B cell (primary cell): ENCODE data around the gene PKNOX1. TPM values are rescaled to one million over a fixed set of nuclear protein-coding genes. Genes with fewer than 3 reads are reported as not detected.

Experiments
- ATAC-seq: fragments of 200-7000 bp; cut with Tn5 transposase; one replicate; pipeline ENCODE4 v1.10.0; 2021; ENCODE audit warnings: low read depth, mild to moderate bottlenecking, moderate number of reproducible peaks, moderate library complexity
- CTCF ChIA-PET: fragments of 350-600 bp; sonication (Branson Sonifier 250); formaldehyde crosslinking; loops from one replicate; lab custom pipeline; 2021; ENCODE audit warnings: antibody characterized with exemption, inconsistent platforms; lab: Charles Lee
- POLR2A ChIA-PET: fragments of 350-600 bp; sonication (Branson Sonifier 250); formaldehyde crosslinking; loops from one replicate; lab custom pipeline; 2021; ENCODE audit warnings: antibody characterized with exemption; lab: Charles Lee
- DNase-seq: peaks from one replicate; pipeline ENCODE4 v3.0.0; 2013
- H2AFZ ChIP-seq: 2 replicates; pipeline ENCODE4 v1.6.1; 2012; ENCODE audit warnings: mild to moderate bottlenecking, low read depth, low read length; ENCODE audit not compliant: insufficient read depth, poor library complexity, severe bottlenecking
- H3K27ac ChIP-seq, 2 donors: 1 replicate in 1 of 2; 2 replicates in 1 of 2; pipeline ENCODE4 v1.5.1; 2012 to 2013; ENCODE audit warnings: low read length in 2 of 2, mild to moderate bottlenecking in 2 of 2, moderate library complexity in 1 of 2
- H3K27me3 ChIP-seq, 4 experiments: fragments of 200-600 bp in 1 of 4; sonication (generic) in 1 of 4; replicated peaks in 1 of 4; 1 replicate in 2 of 4; 2 replicates in 2 of 4; pipeline versions ENCODE4 v1.6.1 to v1.7.0; 2013 to 2016; ENCODE audit warnings: low read length in 3 of 4, mild to moderate bottlenecking in 2 of 4, mixed read lengths in 1 of 4, moderate library complexity in 1 of 4; ENCODE audit not compliant: insufficient read depth in 4 of 4, control insufficient read depth in 3 of 4; ENCODE audit errors: control extremely low read depth in 1 of 4
- H3K36me3 ChIP-seq, 2 experiments: replicated peaks in 1 of 2; 1 replicate in 1 of 2; 2 replicates in 1 of 2; pipeline versions ENCODE4 v1.6.1 to v1.7.1; 2013; ENCODE audit warnings: low read length in 1 of 2; ENCODE audit not compliant: insufficient read depth in 2 of 2, control insufficient read depth in 1 of 2; ENCODE audit errors: control extremely low read depth in 1 of 2, extremely low read depth in 1 of 2
- H3K4me1 ChIP-seq, 2 donors: fragments of 200-600 bp in 1 of 2; sonication (generic) in 1 of 2; 1 replicate in 1 of 2; 2 replicates in 1 of 2; pipeline versions ENCODE4 v1.5.1 to v1.6.1; 2013 to 2017; ENCODE audit warnings: low read length in 2 of 2; ENCODE audit not compliant: control insufficient read depth in 2 of 2, insufficient read depth in 2 of 2
- H3K4me2 ChIP-seq: replicated peaks from 2 replicates; pipeline ENCODE3; 2012; ENCODE audit warnings: mild to moderate bottlenecking, low read depth, low read length; ENCODE audit not compliant: poor library complexity, severe bottlenecking
- H3K4me3 ChIP-seq, 5 experiments: fragments of 200-600 bp in 1 of 5; sonication (generic) in 1 of 5; 1 replicate in 3 of 5; 2 replicates in 2 of 5; pipeline versions ENCODE4 v1.5.1 to v1.7.0; 2011 to 2016; ENCODE audit warnings: low read length in 4 of 5, mild to moderate bottlenecking in 4 of 5, low read depth in 2 of 5, control low read depth in 1 of 5, moderate library complexity in 1 of 5; ENCODE audit not compliant: insufficient read depth in 1 of 5; ENCODE audit errors: control extremely low read depth in 1 of 5, extremely low read depth in 1 of 5
- H3K79me2 ChIP-seq: fragments of 200-600 bp; sonication (generic); one replicate; pipeline ENCODE4 v1.6.0; 2016; ENCODE audit warnings: low read length; ENCODE audit not compliant: control insufficient read depth, insufficient read depth
- H3K9ac ChIP-seq: fragments of 200-600 bp; sonication (generic); 2 replicates; pipeline ENCODE4 v1.6.1; 2017; ENCODE audit warnings: mild to moderate bottlenecking, low read length, moderate library complexity
- H3K9me3 ChIP-seq, 3 donors: one replicate each; pipeline versions ENCODE4 v1.6.1 to v1.7.1; 2013; ENCODE audit warnings: low read length in 2 of 3; ENCODE audit not compliant: control insufficient read depth in 2 of 3, insufficient read depth in 1 of 3; ENCODE audit errors: control extremely low read depth in 1 of 3
- H4K20me1 ChIP-seq: 2 replicates; pipeline ENCODE4 v1.6.0; 2012; ENCODE audit warnings: mild to moderate bottlenecking, low read length; ENCODE audit not compliant: insufficient read depth, control insufficient read depth, poor library complexity, severe bottlenecking
- H3K27ac Mint-ChIP-seq: one replicate; pipeline ENCODE4 v1.8.0; 2021; ENCODE audit warnings: mixed read lengths
- H3K27me3 Mint-ChIP-seq: one replicate; pipeline ENCODE4 v1.8.0; 2021; ENCODE audit warnings: mixed read lengths
- H3K4me1 Mint-ChIP-seq: one replicate; pipeline ENCODE4 v1.8.0; 2021; ENCODE audit warnings: mixed read lengths
- H3K4me3 Mint-ChIP-seq: one replicate; pipeline ENCODE4 v1.8.0; 2021; ENCODE audit warnings: mixed read lengths
- H3K9me3 Mint-ChIP-seq: one replicate; pipeline ENCODE4 v1.8.0; 2022; ENCODE audit warnings: mixed read lengths; ENCODE audit not compliant: insufficient read depth
- CTCF ChIP-seq: fragments of 200-600 bp; IDR thresholded peaks from one replicate; pipeline ENCODE4 v1.8.0; 2022; ENCODE audit warnings: antibody characterized with exemption, mild to moderate bottlenecking
- EZH2 ChIP-seq: IDR thresholded peaks from 2 replicates; pipeline ENCODE4 v1.6.1; 2012; ENCODE audit warnings: borderline replicate concordance, low read depth, mild to moderate bottlenecking, moderate library complexity, low read length; ENCODE audit not compliant: insufficient read depth, poor library complexity, severe bottlenecking
- WGBS: methylation state at CpG from one replicate; pipeline ENCODE4 v1.1.5; 2013; ENCODE audit warnings: missing lambda C conversion rate; ENCODE audit not compliant: insufficient coverage; 5-methylcytosine and 5-hydroxymethylcytosine counted together
- intact Hi-C: fragments of 100-400 bp; cut with micrococcal nuclease; formaldehyde crosslinking; loops from one replicate; pipeline ENCODE4 v1.10.0; 2022
- polyA plus RNA-seq: library from polyadenylated mRNA; depleted of rRNA; stranded (reverse); fragments of >200 nt; gene quantifications from 2 replicates; pipeline ENCODE4 v1.2.3, GENCODE V29; 2012
- total RNA-seq, 2 donors: library from RNA; stranded (reverse); fragments of 120-200 nt in 1 of 2; gene quantifications; 1 replicate in 1 of 2; 2 replicates in 1 of 2; pipeline versions ENCODE4 v1.2.3 to v1.2.4, GENCODE V29; 2013 to 2022

PKNOX1 gene
- total and polyA plus RNA-seq, 2 donors (not counting 1 experiment from before 2014, with no cell fraction given), result 7.6 to 29.5 TPM

DNA sequence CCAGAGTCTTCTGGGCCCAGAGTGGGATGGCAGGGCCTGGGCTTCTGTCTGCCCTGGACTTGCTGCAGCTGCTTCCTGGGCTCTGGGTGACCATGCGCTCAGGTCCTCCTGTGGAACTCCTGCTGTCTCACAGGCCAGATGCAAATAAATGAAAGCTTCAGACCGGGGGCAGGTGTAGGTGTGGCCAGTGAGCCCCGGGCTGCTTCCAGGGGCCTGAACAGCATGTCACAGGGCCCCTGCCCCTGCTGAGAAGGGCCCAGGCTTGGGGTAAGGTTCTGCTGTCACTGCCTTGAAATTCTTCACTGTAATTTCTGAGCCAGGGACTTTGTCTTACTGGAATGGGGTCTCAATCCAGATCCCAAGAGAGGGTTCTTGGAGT, 2.5 kb upstream of the PKNOX1 start:
- Histone ChIP-seq H3K4me2 (no peak overlapping the region), H3K9ac (no peak overlapping the region), H2AFZ (no peak overlapping the region), H3K27ac (no peak overlapping the region), H3K27me3 (no peaks in the 10 kb centered on the region), H4K20me1 (no peaks in the 10 kb centered on the region), H3K36me3 (no peaks in the 10 kb centered on the region), H3K4me3 (no peak overlapping the region), H3K79me2 (no peaks in the 10 kb centered on the region), H3K4me1 (peaks cover 14 to 18% of the 10 kb centered on the region in 2 donors), H3K9me3 (no peaks in the 10 kb centered on the region)
- intact Hi-C loops, result loop anchor here (5.0 to 10.0 kb wide), 2 partner anchors 1040 to 1843 kb away; partner anchors contain the start of genes SUMO3 and TRAPPC10
- H3K4me3 Mint-ChIP-seq, result no peak overlapping the region
- H3K9me3 Mint-ChIP-seq, result no peaks in the 10 kb centered on the region
- TF ChIP-seq EZH2 (no peak), CTCF (no peak)
- ATAC-seq (no peak), DNase-seq (no peak)
- ChIA-PET CTCF (no interaction called here), POLR2A (no interaction called here)
- 77% methylated on average over 3 of the region's 3 CpGs for WGBS
- no peak overlapping the region for H3K27ac Mint-ChIP-seq
- H3K4me1 Mint-ChIP-seq, result peaks cover 15% of the 10 kb centered on the region
- H3K27me3 Mint-ChIP-seq, result no peaks in the 10 kb centered on the region

DNA sequence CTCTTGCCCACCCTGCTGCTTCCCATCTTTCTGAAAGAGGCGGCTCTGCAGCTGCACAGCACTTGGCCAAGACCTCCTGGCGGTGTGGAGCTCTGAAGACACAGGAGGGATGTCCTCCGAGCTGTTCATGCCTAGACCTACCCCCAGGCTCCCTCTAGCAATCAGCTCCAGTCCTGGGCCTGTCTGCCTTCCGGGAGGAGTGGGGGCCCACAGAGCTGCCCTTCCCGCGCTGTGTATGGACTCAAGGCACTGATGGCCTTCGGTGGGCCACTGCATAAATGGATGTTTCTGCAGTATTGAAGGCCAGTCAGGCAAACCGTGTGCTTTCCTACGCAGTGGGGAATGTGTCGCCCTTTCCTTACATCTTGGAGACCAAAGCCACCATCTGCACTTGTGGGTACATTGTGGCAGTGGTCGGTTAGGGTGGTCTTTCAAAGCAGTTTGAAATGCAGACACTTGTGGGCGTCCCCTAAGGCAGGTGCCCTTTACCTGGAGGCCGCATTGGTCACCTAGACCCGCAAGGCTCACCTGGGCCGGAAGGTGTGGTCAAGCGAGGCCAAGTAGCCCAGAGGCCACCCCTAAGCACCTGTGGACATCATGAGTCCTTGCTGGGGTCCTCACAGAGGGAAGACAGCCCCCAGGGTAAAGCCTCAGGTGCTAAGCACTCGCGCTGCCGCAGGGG, 912 bp upstream of the PKNOX1 start:
- no peak for TF ChIP-seq CTCF
- no peak for TF ChIP-seq EZH2
- WGBS, result 66% methylated on average over 19 of the region's 19 CpGs
- ChIA-PET CTCF (no interaction called here), POLR2A (interaction anchor here (0.6 kb wide), 1 partner anchor 890 kb away, joined by 4 read pairs; no protein-coding TSS in a partner anchor)
- Histone ChIP-seq H3K9me3 (no peaks in the 10 kb centered on the region), H4K20me1 (no peaks in the 10 kb centered on the region), H3K4me2 (peak overlapping the region; percentile 98), H2AFZ (peak overlapping the region; percentile 100), H3K36me3 (no peaks in the 10 kb centered on the region), H3K27me3 (no peaks in the 10 kb centered on the region), H3K4me3 (peak overlapping the region; percentile 28 to 84 (median 60)), H3K79me2 (peaks cover 6% of the 10 kb centered on the region), H3K27ac (peak overlapping the region; percentile 76 to 87), H3K9ac (peak overlapping the region; percentile 89), H3K4me1 (peaks cover 14 to 18% of the 10 kb centered on the region in 2 donors)
- ATAC-seq (no peak), DNase-seq (no peak)
- peaks cover 17% of the 10 kb centered on the region for H3K4me1 Mint-ChIP-seq
- intact Hi-C loops, result loop anchor here (5.0 to 10.0 kb wide), 2 partner anchors 1039 to 1841 kb away; partner anchors contain the start of genes SUMO3 and TRAPPC10
- H3K9me3 Mint-ChIP-seq, result no peaks in the 10 kb centered on the region
- no peaks in the 10 kb centered on the region for H3K27me3 Mint-ChIP-seq
- peak overlapping the region; percentile 86 for H3K4me3 Mint-ChIP-seq
- H3K27ac Mint-ChIP-seq, result peak overlapping the region; percentile 98
